Smooth muscle cell (in vitro differentiated cells): ENCODE results near the gene PAXX. TPM values are rescaled to one million over a fixed set of nuclear protein-coding genes. Genes with fewer than 3 reads are reported as not detected.

Experiments used
- DNase-seq: peaks from one replicate; lab custom pipeline; 2025; ENCODE audit not compliant: unreplicated experiment; lab: John Stamatoyannopoulos, UW
- H2AFZ ChIP-seq: fragments of 200-600 bp; sonication (generic); 2 replicates; pipeline ENCODE4 v1.6.0; 2016; ENCODE audit warnings: antibody characterized with exemption, low read depth, mild to moderate bottlenecking
- H3F3A ChIP-seq: fragments of 200-600 bp; sonication (generic); 2 replicates; pipeline ENCODE4 v1.6.0; 2017; ENCODE audit warnings: antibody characterized with exemption, low read depth
- H3K27ac ChIP-seq: fragments of 200-600 bp; sonication (generic); 2 replicates; pipeline ENCODE4 v1.5.1; 2016; ENCODE audit warnings: low read depth, mild to moderate bottlenecking
- H3K27me3 ChIP-seq: fragments of 200-600 bp; sonication (generic); 2 replicates; pipeline ENCODE4 v1.6.1; 2016; ENCODE audit warnings: low read depth, mild to moderate bottlenecking
- H3K36me3 ChIP-seq: fragments of 200-600 bp; sonication (generic); 2 replicates; pipeline ENCODE4 v1.5.1; 2016; ENCODE audit warnings: low read depth
- H3K4me1 ChIP-seq: fragments of 200-600 bp; sonication (generic); 2 replicates; pipeline ENCODE4 v1.5.1; 2016; ENCODE audit warnings: low read depth
- H3K4me2 ChIP-seq: fragments of 200-600 bp; sonication (generic); 2 replicates; pipeline ENCODE4 v1.6.0; 2016; ENCODE audit warnings: mild to moderate bottlenecking
- H3K4me3 ChIP-seq: fragments of 200-600 bp; sonication (generic); 2 replicates; pipeline ENCODE4 v1.5.1; 2016; ENCODE audit warnings: mild to moderate bottlenecking
- H3K79me2 ChIP-seq: fragments of 200-600 bp; sonication (generic); 2 replicates; pipeline ENCODE4 v1.6.0; 2016; ENCODE audit warnings: low read depth, mild to moderate bottlenecking
- H3K9ac ChIP-seq: fragments of 200-600 bp; sonication (generic); 2 replicates; pipeline ENCODE4 v1.6.0; 2016; ENCODE audit warnings: low read depth
- H3K9me3 ChIP-seq: fragments of 200-600 bp; sonication (generic); replicated peaks from 2 replicates; pipeline ENCODE4 v1.5.1; 2016; ENCODE audit warnings: low read depth
- H4K20me1 ChIP-seq: fragments of 200-600 bp; sonication (generic); 2 replicates; pipeline ENCODE4 v1.6.0; 2016; ENCODE audit warnings: low read depth
- WGBS: methylation state at CpG from one replicate; pipeline ENCODE4 v1.1.7; 2016; ENCODE audit warnings: low lambda C conversion rate; 5-methylcytosine and 5-hydroxymethylcytosine counted together
- polyA plus RNA-seq: library from polyadenylated mRNA; unstranded; fragments of >200 nt; fragmentation: Nextera tagmentation; extraction: Ambion mirVana; gene quantifications from 2 replicates; pipeline ENCODE4 v1.2.1, GENCODE V29; 2016
- total RNA-seq: library from RNA; depleted of rRNA; stranded (reverse); fragments of >200 nt; gene quantifications from 2 replicates; pipeline ENCODE4 v1.2.3, GENCODE V29; 2014
- TF ChIP-seq, protein P1 (sequence below): fragments of 200-600 bp; sonication (generic); IDR thresholded peaks from 2 replicates; pipeline ENCODE4 v1.5.1; 2017; ENCODE audit warnings: borderline replicate concordance, mild to moderate bottlenecking, antibody characterized with exemption; ENCODE audit not compliant: insufficient read depth, poor library complexity, severe bottlenecking

Gene PAXX
- total and polyA plus RNA-seq, 2 experiments from 2014 or later: 27.4 to 62.0 TPM

DNA sequence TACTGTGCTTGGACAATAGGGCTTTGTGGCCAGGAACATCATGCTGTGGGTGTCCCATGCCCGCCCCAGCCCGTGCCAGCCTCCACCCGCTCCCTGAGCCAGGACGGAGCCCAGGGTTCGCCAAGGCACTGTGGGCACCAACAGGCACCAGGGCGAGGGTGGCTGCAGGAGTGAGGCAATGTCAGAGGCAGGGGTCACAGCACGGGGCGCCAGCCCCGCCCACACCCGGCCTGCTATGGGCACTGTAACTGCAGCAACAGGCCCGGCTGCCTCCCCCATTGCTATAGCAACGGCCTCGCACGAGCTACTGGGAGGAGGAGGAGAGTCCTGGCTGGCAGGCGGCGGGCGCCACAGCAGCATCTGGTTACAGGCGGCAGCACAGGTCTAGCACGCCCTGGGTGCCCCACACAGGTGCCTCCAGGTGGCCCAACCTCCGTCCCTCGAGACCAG, 33.3 kb downstream of the PAXX start:
- H3K79me2 ChIP-seq: no peaks in the 10 kb centered on the region
- no peaks in the 10 kb centered on the region for H3F3A ChIP-seq
- DNase-seq: no peak
- no peaks in the 10 kb centered on the region for H3K9me3 ChIP-seq
- WGBS: 92% methylated on average over 21 of the region's 21 CpGs
- H3K4me1 ChIP-seq: peaks cover 14% of the 10 kb centered on the region
- H3K27ac ChIP-seq: no peak overlapping the region
- H3K4me3 ChIP-seq: no peak overlapping the region
- no peak overlapping the region for H2AFZ ChIP-seq
- H3K9ac ChIP-seq: no peak overlapping the region
- no peak overlapping the region for H3K4me2 ChIP-seq
- H3K27me3 ChIP-seq: no peaks in the 10 kb centered on the region
- H4K20me1 ChIP-seq: peaks cover 5% of the 10 kb centered on the region
- TF ChIP-seq, protein P1, sequence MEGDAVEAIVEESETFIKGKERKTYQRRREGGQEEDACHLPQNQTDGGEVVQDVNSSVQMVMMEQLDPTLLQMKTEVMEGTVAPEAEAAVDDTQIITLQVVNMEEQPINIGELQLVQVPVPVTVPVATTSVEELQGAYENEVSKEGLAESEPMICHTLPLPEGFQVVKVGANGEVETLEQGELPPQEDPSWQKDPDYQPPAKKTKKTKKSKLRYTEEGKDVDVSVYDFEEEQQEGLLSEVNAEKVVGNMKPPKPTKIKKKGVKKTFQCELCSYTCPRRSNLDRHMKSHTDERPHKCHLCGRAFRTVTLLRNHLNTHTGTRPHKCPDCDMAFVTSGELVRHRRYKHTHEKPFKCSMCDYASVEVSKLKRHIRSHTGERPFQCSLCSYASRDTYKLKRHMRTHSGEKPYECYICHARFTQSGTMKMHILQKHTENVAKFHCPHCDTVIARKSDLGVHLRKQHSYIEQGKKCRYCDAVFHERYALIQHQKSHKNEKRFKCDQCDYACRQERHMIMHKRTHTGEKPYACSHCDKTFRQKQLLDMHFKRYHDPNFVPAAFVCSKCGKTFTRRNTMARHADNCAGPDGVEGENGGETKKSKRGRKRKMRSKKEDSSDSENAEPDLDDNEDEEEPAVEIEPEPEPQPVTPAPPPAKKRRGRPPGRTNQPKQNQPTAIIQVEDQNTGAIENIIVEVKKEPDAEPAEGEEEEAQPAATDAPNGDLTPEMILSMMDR: no peak
- H3K36me3 ChIP-seq: no peaks in the 10 kb centered on the region

DNA sequence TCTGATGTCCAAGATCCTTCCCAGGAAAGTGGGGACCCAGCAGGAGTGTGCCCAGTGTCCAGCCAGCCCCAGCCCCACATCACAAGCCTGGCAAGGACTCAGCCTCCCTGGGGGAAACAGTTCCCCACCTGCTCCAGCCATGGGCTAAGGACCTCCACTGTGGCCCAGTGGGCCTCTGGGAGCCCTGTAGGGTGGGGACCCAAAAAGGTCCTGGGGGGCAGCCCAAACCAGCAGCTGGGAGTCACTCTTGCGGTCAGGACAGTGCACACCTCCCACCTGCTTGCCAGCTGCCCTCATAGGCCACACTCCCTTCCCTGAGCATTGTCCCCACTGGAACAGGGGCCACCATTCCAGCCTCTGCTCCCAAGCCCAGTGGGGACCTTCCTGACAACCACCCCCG, 34.2 kb downstream of the PAXX start:
- Histone ChIP-seq H3K4me3 (no peak overlapping the region), H3K4me1 (peaks cover 14% of the 10 kb centered on the region), H4K20me1 (peaks cover 5% of the 10 kb centered on the region), H3K27ac (no peak overlapping the region), H3K4me2 (no peak overlapping the region), H3F3A (no peaks in the 10 kb centered on the region), H3K27me3 (no peaks in the 10 kb centered on the region), H3K79me2 (no peaks in the 10 kb centered on the region), H2AFZ (no peak overlapping the region), H3K9me3 (no peaks in the 10 kb centered on the region), H3K36me3 (no peaks in the 10 kb centered on the region), H3K9ac (no peak overlapping the region)
- no peak for DNase-seq
- TF ChIP-seq, protein P1: no peak
- 93% methylated on average over 2 of the region's 2 CpGs for WGBS

DNA sequence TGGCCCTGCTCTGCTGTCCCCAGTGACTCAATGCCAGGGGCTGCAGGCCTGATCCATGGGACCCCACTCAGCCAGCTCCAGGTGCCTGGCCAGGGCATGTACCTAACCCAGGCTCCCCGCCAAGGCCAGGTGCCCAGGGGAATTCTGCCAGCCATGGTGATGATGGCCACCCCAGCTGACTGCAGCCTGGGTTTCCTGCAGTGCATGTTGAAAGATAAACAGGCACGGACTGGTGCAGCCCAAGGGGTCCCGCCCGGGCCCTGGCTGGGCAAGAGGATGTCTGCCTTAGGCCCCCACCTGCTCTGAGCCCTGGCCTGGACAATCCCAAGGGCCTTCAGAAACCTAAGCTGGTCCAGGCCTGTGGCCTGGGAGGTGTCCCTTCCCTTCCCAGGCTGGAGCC, 34.6 kb downstream of the PAXX start:
- Histone ChIP-seq H3K9ac (no peak overlapping the region), H3K27me3 (no peaks in the 10 kb centered on the region), H3K79me2 (no peaks in the 10 kb centered on the region), H3K27ac (no peak overlapping the region), H3K9me3 (no peaks in the 10 kb centered on the region), H3K4me3 (no peak overlapping the region), H4K20me1 (peaks cover 5% of the 10 kb centered on the region), H3K4me2 (peak overlapping the region; percentile 91), H3F3A (no peaks in the 10 kb centered on the region), H3K36me3 (no peaks in the 10 kb centered on the region), H3K4me1 (peaks cover 14% of the 10 kb centered on the region), H2AFZ (no peak overlapping the region)
- 97% methylated on average over 4 of the region's 4 CpGs for WGBS
- TF ChIP-seq, protein P1: no peak
- DNase-seq: no peak
